MM.1S (cell line): ENCODE data around the gene CILP2.

Source experiments
- EZH2 ChIP-seq: fragments of 300-600 bp; sonication (generic); optimal IDR thresholded peaks from 2 replicates; pipeline ENCODE3; 2017; ENCODE audit warnings: low read depth, mild to moderate bottlenecking, antibody characterized with exemption, low read length, mixed read lengths
- TF ChIP-seq, protein P1 (sequence below): fragments of 300-600 bp; sonication (generic); IDR thresholded peaks from 2 replicates; pipeline ENCODE4 v1.5.1; 2016; ENCODE audit warnings: antibody characterized with exemption, low read length, mixed read lengths

DNA sequence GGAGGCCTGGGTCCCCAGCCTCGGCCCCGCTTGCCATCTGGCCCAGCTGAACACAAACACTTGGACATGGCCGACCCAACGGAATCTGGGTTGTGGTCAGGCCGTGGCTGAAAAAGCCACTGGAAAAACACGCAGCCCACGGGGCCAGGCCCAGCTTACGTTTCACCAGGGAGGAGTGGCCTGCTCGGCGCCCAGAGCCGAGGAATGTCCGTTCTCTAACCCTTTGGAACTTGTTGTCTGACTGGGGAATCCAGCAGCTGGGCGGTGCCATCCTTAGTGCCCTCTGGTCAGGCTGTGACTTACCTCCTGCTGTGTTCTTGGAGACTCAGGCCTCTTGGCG lies 13.8 kb downstream of the CILP2 start:
- TF ChIP-seq EZH2, result no peak
- TF ChIP-seq, protein P1, sequence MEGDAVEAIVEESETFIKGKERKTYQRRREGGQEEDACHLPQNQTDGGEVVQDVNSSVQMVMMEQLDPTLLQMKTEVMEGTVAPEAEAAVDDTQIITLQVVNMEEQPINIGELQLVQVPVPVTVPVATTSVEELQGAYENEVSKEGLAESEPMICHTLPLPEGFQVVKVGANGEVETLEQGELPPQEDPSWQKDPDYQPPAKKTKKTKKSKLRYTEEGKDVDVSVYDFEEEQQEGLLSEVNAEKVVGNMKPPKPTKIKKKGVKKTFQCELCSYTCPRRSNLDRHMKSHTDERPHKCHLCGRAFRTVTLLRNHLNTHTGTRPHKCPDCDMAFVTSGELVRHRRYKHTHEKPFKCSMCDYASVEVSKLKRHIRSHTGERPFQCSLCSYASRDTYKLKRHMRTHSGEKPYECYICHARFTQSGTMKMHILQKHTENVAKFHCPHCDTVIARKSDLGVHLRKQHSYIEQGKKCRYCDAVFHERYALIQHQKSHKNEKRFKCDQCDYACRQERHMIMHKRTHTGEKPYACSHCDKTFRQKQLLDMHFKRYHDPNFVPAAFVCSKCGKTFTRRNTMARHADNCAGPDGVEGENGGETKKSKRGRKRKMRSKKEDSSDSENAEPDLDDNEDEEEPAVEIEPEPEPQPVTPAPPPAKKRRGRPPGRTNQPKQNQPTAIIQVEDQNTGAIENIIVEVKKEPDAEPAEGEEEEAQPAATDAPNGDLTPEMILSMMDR, result no peak
